HepG2 (cell line): ENCODE results near the gene ACSS1. TPM values are rescaled to one million over a fixed set of nuclear protein-coding genes. Genes with fewer than 3 reads are reported as not detected.

Experiments
- CHCHD3 ChIP-seq: sonication (generic); formaldehyde crosslinking; IDR thresholded peaks from 2 replicates; pipeline ENCODE4 v1.8.0; 2022; ENCODE audit warnings: mild to moderate bottlenecking, missing genetic modification reagents, moderate library complexity
- ERF ChIP-seq: IDR thresholded peaks from 2 replicates; pipeline ENCODE4 v1.6.1; 2018; ENCODE audit warnings: missing biosample characterization, missing genetic modification reagents
- FOXK1 ChIP-seq: sonication (generic); formaldehyde crosslinking; IDR thresholded peaks from 2 replicates; pipeline ENCODE4 v1.4.0; 2020; ENCODE audit warnings: low read depth, missing genetic modification reagents, borderline replicate concordance
- MIER2 ChIP-seq: IDR thresholded peaks from 2 replicates; pipeline ENCODE4 v1.6.1; 2016; ENCODE audit warnings: missing biosample characterization, missing genetic modification reagents
- NR3C1 ChIP-seq: sonication (generic); formaldehyde crosslinking; IDR thresholded peaks from 2 replicates; pipeline ENCODE4 v1.4.0; 2020; ENCODE audit warnings: missing genetic modification reagents
- RFX5 ChIP-seq: IDR thresholded peaks from 2 replicates; pipeline ENCODE4 v1.6.1; 2011; ENCODE audit warnings: low read depth, low read length, improper control_type of control experiment
- RXRB ChIP-seq: IDR thresholded peaks from 2 replicates; pipeline ENCODE4 v1.6.1; 2016; ENCODE audit warnings: borderline replicate concordance, missing genetic modification reagents, missing compliant biosample characterization
- SAP130 ChIP-seq: IDR thresholded peaks from 2 replicates; pipeline ENCODE4 v1.6.1; 2016; ENCODE audit warnings: low read depth
- ZBTB7B ChIP-seq: sonication (generic); formaldehyde crosslinking; IDR thresholded peaks from 2 replicates; pipeline ENCODE4 v1.4.0; 2020; ENCODE audit warnings: missing genetic modification reagents
- ZFP1 ChIP-seq: IDR thresholded peaks from 2 replicates; pipeline ENCODE4 v1.6.1; 2016
- ZNF260 ChIP-seq: sonication (generic); formaldehyde crosslinking; IDR thresholded peaks from 2 replicates; pipeline ENCODE4 v1.4.0; 2020; ENCODE audit warnings: missing genetic modification reagents, low read depth, mild to moderate bottlenecking, borderline replicate concordance
- ZNF34 ChIP-seq: sonication (generic); formaldehyde crosslinking; IDR thresholded peaks from 2 replicates; pipeline ENCODE4 v1.4.0; 2020; ENCODE audit warnings: mild to moderate bottlenecking, missing genetic modification reagents, borderline replicate concordance
- ZNF83 ChIP-seq: sonication (generic); formaldehyde crosslinking; IDR thresholded peaks from 2 replicates; pipeline ENCODE4 v1.4.0; 2020; ENCODE audit warnings: missing genetic modification reagents, mild to moderate bottlenecking, borderline replicate concordance
- polyA plus RNA-seq, 8 experiments: library from polyadenylated mRNA; depleted of rRNA in 3 of 8; stranded (reverse) in 7 of 8; unstranded in 1 of 8; fragments of >200 nt; fragmentation: Illumina TruSeq in 4 of 8; extraction: Trizol in 4 of 8; gene quantifications; 2 replicates each; pipeline versions ENCODE4 v1.2.1 to v1.2.3, GENCODE V29; 2011 to 2016; ENCODE audit warnings: low read depth in 4 of 8, missing spikeins in 1 of 8, mixed read lengths in 1 of 8; ENCODE audit not compliant: insufficient read depth in 1 of 8
- total RNA-seq, 5 experiments: library from RNA; depleted of rRNA; stranded (reverse); fragments of >200 nt; fragmentation: Illumina TruSeq; extraction: Trizol; gene quantifications; 2 replicates each; pipeline ENCODE4 v1.2.3, GENCODE V29; 2016; ENCODE audit warnings: low read depth in 1 of 5
- TF ChIP-seq, protein P1 (sequence below): sonication (generic); formaldehyde crosslinking; IDR thresholded peaks from 2 replicates; pipeline ENCODE4 v1.4.0; 2020; ENCODE audit warnings: missing genetic modification reagents
- TF ChIP-seq, protein P2 (sequence below): IDR thresholded peaks from 2 replicates; pipeline ENCODE4 v1.6.1; 2016; ENCODE audit warnings: control low read depth
- TF ChIP-seq, protein P3 (sequence below): sonication (generic); formaldehyde crosslinking; IDR thresholded peaks from 2 replicates; pipeline ENCODE4 v1.4.0; 2020; ENCODE audit warnings: mild to moderate bottlenecking, low read depth, missing genetic modification reagents
- TF ChIP-seq, protein P4 (sequence below): sonication (generic); formaldehyde crosslinking; IDR thresholded peaks from 2 replicates; pipeline ENCODE4 v1.4.0; 2020; ENCODE audit warnings: missing genetic modification reagents, borderline replicate concordance
- TF ChIP-seq, protein P5 (sequence below): IDR thresholded peaks from 2 replicates; pipeline ENCODE4 v1.6.1; 2016; ENCODE audit warnings: missing genetic modification reagents, missing compliant biosample characterization
- TF ChIP-seq, protein P6 (sequence below): IDR thresholded peaks from 2 replicates; pipeline ENCODE4 v1.4.0; 2020; ENCODE audit warnings: mild to moderate bottlenecking, missing genetic modification reagents

Gene ACSS1
- total and polyA plus RNA-seq, 2 of the 13 experiments (the other 11 are each of a cell fraction or from before 2014, with no cell fraction given), result 15.2 to 41.6 TPM

DNA sequence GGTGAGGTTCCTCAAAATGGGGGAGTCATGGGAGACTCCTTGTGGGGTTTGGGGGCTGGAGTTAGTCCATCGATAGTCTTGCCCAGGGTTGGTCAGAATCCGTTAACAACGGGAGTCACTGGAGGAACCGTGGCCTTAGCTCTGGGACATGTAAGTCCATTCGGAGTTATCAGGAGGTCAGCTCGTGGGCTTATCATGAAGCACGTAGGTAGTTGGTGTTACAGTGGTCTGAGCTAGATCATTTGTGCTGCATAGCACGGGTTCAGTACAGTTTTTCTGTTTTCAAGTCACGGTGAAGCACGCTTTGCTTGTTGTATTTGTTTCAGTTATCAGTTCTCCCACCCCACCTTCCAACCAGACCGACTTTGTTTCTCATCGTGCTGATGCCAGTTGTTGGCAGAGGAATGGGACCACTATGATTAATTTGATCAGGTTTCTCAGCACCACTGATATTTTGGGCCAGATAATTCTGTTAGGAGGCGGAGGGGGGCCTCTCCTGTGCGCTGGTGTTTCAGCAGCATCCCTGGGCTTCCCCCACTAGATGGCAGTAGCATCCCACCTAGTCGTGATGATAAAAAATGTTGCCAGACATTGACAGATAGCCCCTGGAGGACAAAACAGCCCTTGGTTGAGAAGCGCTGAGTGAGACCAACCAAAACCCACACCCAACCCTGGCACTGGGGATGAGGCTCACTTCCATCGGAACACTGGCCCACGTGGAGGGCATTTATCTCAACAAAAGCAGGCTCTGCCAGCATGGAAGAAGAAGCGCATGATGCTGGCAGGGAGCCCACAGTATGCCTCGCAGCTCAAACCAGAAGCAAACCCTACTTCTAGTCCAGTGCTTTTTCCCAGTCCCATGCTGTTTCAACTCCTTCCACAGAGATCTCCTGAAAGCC, 63.2 kb downstream of the ACSS1 start (continued):
- TF ChIP-seq, protein P1, sequence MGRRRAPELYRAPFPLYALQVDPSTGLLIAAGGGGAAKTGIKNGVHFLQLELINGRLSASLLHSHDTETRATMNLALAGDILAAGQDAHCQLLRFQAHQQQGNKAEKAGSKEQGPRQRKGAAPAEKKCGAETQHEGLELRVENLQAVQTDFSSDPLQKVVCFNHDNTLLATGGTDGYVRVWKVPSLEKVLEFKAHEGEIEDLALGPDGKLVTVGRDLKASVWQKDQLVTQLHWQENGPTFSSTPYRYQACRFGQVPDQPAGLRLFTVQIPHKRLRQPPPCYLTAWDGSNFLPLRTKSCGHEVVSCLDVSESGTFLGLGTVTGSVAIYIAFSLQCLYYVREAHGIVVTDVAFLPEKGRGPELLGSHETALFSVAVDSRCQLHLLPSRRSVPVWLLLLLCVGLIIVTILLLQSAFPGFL, result no peak
- TF ChIP-seq ZNF83 (CRISPR knock-in tag) (0 out of 2 replicates have a peak, but pooled peaks have one; percentile 28), ZNF260 (CRISPR knock-in tag) (no peak), MIER2 (CRISPR knock-in tag) (0 out of 2 replicates have a peak, but pooled peaks have one; percentile 58), ZFP1 (CRISPR knock-in tag) (0 out of 2 replicates have a peak, but pooled peaks have one; percentile 47), NR3C1 (CRISPR knock-in tag) (no peak), RXRB (CRISPR knock-in tag) (peak; percentile 25; the same call in 1 of the 2 replicates), CHCHD3 (CRISPR knock-in tag) (no peak), SAP130 (CRISPR knock-in tag) (peak; percentile 57), ZNF34 (CRISPR knock-in tag) (0 out of 2 replicates have a peak, but pooled peaks have one; percentile 41), FOXK1 (CRISPR knock-in tag) (peak; percentile 28; the same call in 1 of the 2 replicates), ZBTB7B (CRISPR knock-in tag) (0 out of 2 replicates have a peak, but pooled peaks have one; percentile 18), ERF (peak; percentile 52; the same call in 1 of the 2 replicates), RFX5 (0 out of 2 replicates have a peak, but pooled peaks have one; percentile 33)
- TF ChIP-seq, protein P2, sequence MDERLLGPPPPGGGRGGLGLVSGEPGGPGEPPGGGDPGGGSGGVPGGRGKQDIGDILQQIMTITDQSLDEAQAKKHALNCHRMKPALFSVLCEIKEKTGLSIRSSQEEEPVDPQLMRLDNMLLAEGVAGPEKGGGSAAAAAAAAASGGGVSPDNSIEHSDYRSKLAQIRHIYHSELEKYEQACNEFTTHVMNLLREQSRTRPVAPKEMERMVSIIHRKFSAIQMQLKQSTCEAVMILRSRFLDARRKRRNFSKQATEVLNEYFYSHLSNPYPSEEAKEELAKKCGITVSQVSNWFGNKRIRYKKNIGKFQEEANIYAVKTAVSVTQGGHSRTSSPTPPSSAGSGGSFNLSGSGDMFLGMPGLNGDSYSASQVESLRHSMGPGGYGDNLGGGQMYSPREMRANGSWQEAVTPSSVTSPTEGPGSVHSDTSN (CRISPR knock-in tag), result peak; percentile 28; the same call in 1 of the 2 replicates
- TF ChIP-seq, protein P3, sequence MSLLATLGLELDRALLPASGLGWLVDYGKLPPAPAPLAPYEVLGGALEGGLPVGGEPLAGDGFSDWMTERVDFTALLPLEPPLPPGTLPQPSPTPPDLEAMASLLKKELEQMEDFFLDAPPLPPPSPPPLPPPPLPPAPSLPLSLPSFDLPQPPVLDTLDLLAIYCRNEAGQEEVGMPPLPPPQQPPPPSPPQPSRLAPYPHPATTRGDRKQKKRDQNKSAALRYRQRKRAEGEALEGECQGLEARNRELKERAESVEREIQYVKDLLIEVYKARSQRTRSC (CRISPR knock-in tag), result 0 out of 2 replicates have a peak, but pooled peaks have one; percentile 26
- TF ChIP-seq, protein P4, sequence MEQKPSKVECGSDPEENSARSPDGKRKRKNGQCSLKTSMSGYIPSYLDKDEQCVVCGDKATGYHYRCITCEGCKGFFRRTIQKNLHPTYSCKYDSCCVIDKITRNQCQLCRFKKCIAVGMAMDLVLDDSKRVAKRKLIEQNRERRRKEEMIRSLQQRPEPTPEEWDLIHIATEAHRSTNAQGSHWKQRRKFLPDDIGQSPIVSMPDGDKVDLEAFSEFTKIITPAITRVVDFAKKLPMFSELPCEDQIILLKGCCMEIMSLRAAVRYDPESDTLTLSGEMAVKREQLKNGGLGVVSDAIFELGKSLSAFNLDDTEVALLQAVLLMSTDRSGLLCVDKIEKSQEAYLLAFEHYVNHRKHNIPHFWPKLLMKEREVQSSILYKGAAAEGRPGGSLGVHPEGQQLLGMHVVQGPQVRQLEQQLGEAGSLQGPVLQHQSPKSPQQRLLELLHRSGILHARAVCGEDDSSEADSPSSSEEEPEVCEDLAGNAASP (CRISPR knock-in tag), result peak; percentile 43; the same call in 1 of the 2 replicates
- TF ChIP-seq, protein P5, sequence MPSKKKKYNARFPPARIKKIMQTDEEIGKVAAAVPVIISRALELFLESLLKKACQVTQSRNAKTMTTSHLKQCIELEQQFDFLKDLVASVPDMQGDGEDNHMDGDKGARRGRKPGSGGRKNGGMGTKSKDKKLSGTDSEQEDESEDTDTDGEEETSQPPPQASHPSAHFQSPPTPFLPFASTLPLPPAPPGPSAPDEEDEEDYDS (CRISPR knock-in tag), result peak; percentile 47; the same call in 1 of the 2 replicates
- TF ChIP-seq, protein P6, sequence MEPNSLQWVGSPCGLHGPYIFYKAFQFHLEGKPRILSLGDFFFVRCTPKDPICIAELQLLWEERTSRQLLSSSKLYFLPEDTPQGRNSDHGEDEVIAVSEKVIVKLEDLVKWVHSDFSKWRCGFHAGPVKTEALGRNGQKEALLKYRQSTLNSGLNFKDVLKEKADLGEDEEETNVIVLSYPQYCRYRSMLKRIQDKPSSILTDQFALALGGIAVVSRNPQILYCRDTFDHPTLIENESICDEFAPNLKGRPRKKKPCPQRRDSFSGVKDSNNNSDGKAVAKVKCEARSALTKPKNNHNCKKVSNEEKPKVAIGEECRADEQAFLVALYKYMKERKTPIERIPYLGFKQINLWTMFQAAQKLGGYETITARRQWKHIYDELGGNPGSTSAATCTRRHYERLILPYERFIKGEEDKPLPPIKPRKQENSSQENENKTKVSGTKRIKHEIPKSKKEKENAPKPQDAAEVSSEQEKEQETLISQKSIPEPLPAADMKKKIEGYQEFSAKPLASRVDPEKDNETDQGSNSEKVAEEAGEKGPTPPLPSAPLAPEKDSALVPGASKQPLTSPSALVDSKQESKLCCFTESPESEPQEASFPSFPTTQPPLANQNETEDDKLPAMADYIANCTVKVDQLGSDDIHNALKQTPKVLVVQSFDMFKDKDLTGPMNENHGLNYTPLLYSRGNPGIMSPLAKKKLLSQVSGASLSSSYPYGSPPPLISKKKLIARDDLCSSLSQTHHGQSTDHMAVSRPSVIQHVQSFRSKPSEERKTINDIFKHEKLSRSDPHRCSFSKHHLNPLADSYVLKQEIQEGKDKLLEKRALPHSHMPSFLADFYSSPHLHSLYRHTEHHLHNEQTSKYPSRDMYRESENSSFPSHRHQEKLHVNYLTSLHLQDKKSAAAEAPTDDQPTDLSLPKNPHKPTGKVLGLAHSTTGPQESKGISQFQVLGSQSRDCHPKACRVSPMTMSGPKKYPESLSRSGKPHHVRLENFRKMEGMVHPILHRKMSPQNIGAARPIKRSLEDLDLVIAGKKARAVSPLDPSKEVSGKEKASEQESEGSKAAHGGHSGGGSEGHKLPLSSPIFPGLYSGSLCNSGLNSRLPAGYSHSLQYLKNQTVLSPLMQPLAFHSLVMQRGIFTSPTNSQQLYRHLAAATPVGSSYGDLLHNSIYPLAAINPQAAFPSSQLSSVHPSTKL (CRISPR knock-in tag), result peak; percentile 59; the same call in 1 of the 2 replicates
